ENCODE results near the gene COMT.

- TF ChIP-seq CTCF (conservative IDR thresholded peaks at IDR 0.05; ENCODE audit: low read depth in 2 of 2) (no peak), POLR2AphosphoS5 (IDR thresholded peaks at IDR 0.05; ENCODE audit: low read depth) (no peak), NANOG (IDR thresholded peaks at IDR 0.05; ENCODE audit: borderline replicate concordance) (no peak), REST (IDR thresholded peaks at IDR 0.05; ENCODE audit: unreplicated experiment) (no peak)
Measured at GRCh38 chr22:19892257-19892879, 49.2 kb upstream of the COMT start.

Data from GM23338 (cell line).